Skeletal muscle cell (primary cell): Measurements from ENCODE around the gene SEBOX.
"Not testable (repeated sequence)": the region's sequence is repeated elsewhere in the genome, so short reads cannot be mapped to it uniquely, and the experiment has no call there.

ENCODE experiments used
- DNase-seq: peaks from one replicate; pipeline ENCODE4 v3.0.0-alpha.2; 2010; ENCODE audit warnings: low read depth
- H3K4me3 ChIP-seq: 2 replicates; pipeline ENCODE4 v1.5.1; 2011; ENCODE audit warnings: low read depth, mild to moderate bottlenecking, control low read depth, low read length, moderate library complexity

The SEBOX gene

GRCh38 chr17:28344435-28344901 lies 20.5 kb downstream of the SEBOX start:
- H3K4me3 ChIP-seq: no peak overlapping the region
- DNase-seq: no peak

DNA sequence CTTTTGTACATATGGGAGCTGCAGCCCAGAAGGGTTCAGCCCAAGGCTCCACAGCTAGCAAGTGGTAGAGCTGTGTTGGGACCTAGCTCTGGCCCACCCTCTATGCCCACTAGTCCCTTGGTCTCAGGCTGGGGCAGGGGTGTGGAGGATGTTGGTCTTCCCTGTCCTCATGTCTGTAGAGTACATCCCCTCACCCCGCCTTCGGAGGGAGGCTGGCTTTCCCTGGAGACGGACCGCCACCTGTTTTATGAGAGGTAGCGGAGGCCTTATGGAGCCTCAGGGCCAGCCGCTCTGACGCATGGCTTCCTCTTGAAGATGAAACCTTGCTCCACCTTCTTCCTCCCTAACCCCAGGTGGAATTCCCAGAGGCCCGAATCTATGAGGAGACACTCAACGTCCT lies 21.0 kb downstream of the SEBOX start:
- DNase-seq: no peak
- no peak overlapping the region for H3K4me3 ChIP-seq

- H3K4me3 ChIP-seq: no peak overlapping the region
- DNase-seq: no peak
Observed at GRCh38 chr17:28343491-28343932, 21.5 kb downstream of the SEBOX start.

- DNase-seq: no peak
- H3K4me3 ChIP-seq: no peak overlapping the region
Observed at GRCh38 chr17:28342313-28342712, 22.7 kb downstream of the SEBOX start.

DNA sequence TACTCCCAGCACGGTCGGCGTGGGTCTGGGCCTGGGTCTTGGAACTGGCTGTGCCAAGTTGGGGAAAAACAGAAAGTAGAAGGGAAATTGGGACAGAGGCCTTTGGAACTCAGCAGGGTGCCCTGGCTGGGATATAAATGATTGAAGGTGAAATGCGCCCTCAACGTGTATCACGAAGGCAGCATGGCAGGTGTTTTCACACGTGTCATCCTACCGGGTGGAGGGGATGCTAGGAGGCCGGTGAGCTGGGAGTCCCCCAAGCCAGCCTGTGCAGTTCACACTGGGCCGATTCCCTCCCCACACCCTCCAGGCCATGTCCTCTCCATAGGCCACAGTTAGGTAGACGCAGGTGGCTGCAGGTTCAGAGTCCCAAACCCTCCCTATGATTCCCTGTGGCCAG lies 23.5 kb downstream of the SEBOX start:
- no peak for DNase-seq
- H3K4me3 ChIP-seq: no peak overlapping the region

DNA sequence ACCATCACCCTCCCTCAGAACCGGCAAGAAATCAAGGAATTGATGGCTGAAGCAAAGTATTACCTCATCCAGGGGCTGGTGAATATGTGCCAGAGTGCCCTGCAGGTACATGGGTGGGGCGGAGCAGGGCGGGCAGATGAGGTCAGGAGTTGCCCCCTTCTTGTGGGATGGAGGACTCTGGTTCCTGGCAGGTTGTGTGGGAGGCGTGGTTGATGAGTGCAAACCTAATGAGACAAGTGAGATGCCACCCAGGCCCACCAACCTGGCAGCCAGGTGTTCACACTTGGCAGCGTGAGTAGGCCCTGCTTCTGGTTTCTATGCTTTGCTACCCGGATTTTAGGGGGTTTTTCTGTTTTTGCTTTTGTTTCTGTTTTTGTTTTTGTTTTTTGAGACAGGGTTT lies 24.6 kb downstream of the SEBOX start:
- no peak overlapping the region for H3K4me3 ChIP-seq
- DNase-seq: no peak

GRCh38 chr17:28339431-28339830 lies 25.6 kb downstream of the SEBOX start:
- H3K4me3 ChIP-seq: no peak overlapping the region
- no peak for DNase-seq

DNA sequence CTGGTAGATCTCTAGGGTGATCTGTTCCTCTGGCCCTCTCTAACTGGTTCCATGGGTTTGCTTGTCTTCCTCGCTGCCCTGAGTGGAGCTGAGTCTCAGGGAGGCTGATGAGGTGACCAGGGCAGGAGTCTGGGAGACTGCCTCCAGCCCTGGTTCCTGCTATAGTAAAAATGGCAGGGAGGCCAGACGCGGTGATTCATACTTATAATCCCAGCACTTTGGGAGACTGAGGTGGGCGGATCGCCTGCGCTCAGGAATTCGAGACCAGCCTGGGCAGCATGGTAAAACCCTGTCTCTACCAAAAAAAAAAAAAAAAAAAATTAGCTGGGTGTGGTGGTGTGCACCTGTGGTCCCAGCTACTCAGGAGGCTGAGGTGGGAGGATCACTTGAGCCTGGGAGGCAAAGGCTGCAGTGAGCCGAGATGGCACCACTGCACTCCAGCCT lies 26.2 kb downstream of the SEBOX start:
- DNase-seq, H3K4me3 ChIP-seq: not testable (repeated sequence)

GRCh38 chr17:28338056-28338768 lies 26.8 kb downstream of the SEBOX start:
- no peak overlapping the region for H3K4me3 ChIP-seq
- DNase-seq: no peak

- peak overlapping the region; percentile 96 for H3K4me3 ChIP-seq
- DNase-seq: peak; percentile 60
Observed at GRCh38 chr17:28335959-28336871, 28.8 kb downstream of the SEBOX start.

DNA sequence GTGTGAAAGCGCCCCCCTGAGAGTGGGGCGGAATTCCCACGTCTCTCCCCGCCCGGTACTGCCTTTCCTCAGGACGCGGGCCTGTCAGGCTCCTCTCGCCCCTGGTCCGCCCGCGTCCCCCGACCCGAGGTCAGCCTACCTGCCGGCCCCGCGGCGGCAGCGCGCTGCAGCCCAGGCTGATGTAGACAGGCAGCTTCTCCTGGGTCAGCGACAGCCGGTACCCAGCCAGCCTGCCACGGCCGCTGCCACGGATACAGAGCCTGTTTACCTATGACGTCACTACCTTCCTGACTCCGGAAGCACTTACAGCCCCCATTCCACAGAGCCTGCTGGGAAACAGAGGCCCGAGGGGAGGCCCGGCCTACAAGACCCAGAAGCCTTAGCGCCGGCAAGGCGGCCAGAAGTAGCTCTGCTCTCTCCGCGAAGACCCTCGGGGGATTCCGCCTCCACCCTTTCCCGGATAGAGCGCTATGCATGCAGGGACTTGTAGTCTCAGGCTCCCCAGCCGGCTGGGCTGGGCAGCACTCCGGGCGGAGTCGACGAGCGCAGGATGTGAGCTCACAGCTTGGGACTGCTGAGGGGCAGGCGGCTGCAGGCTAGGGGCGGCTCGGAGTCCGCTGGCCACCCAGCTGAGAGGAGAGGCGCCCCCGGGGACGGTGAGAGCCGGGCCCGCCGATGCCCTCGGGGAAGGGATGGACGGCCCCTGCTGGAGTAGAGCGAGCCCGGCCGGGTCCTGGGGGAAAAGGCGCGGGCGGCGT lies 29.6 kb downstream of the SEBOX start, which contains the start of the genes IFT20 and TNFAIP1:
Gene IFT20 (minus strand): TSS at position 272 of the 758 bp plus-strand sequence. CDS start 3,487 bp downstream, outside the sequence.
Gene TNFAIP1 (plus strand): TSS at position 561 of the 758 bp plus-strand sequence. CDS start 3,761 bp downstream, outside the sequence.
- DNase-seq: peak; percentile 100

GRCh38 chr17:28334666-28335200 lies 30.3 kb downstream of the SEBOX start:
- H3K4me3 ChIP-seq: peak overlapping the region; percentile 96
- DNase-seq: peak; percentile 41

More for the DNA sequence above, 29.6 kb downstream of the SEBOX start, which contains the start of the genes IFT20 and TNFAIP1:
- peak within 1 kb of the TSS; percentile 96 for H3K4me3 ChIP-seq

- no peak for DNase-seq
- peak overlapping the region; percentile 96 for H3K4me3 ChIP-seq
Observed at GRCh38 chr17:28334171-28334570, 30.8 kb downstream of the SEBOX start.

DNA sequence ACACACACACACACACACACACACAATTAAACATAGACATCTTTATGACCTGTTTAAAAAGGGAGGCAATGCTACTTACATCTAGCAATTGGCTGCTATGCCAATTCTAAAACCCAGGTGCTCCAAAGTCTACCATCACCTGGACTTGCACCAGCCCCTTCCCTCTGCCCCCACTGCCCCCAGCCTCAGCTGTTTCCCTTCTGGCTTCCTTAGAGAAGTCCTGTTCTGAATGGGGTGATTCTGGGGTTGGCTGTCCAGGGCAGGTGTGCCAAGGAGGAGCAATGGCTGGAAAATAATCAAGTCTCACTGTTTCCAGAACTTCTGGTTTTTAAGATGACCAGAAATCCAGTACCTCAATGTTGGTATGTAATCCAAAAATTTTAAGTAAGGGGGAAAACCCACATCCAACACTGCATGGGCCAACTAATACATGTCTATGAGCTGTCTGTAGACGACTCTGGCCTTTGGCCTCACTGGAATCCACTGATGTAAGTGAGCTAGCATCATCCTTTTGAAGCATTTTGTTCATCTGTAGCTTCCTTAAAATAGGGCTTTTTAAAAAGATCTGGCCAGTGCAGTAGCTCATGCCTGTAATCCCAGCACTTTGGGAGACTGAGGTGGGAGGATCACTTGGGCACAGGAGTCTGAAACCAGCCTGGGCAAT lies 31.8 kb downstream of the SEBOX start:
- no peak for DNase-seq
- H3K4me3 ChIP-seq: no peak overlapping the region

DNA sequence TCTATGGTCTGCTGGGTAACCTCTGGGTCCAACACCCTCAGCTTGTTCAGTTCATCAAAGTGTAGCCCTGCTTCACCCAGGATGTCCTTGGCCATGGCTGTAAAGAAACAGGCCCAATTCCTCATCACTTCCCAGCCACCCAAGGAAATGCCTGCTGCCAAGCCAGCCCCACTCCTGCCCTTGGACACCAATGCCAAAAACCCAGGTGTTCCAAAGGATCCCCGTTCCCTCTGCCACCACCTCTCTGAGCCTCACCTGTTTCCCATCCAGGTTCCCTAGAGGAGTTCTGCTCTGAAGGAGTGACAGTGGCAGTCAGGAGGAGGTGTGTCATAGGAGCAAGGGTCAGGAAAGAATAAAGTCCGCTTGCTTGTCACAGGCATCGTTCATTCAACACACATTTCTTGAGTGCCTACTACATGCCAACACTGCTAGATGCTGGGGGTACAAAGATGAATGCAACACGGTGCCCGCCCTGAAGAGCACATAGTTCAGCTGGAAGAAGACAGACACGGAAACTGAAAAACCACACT lies 33.0 kb downstream of the SEBOX start:
- H3K4me3 ChIP-seq: no peak overlapping the region
- no peak for DNase-seq

GRCh38 chr17:28330671-28331070 lies 34.3 kb downstream of the SEBOX start:
- no peak for DNase-seq
- no peak overlapping the region for H3K4me3 ChIP-seq

DNA sequence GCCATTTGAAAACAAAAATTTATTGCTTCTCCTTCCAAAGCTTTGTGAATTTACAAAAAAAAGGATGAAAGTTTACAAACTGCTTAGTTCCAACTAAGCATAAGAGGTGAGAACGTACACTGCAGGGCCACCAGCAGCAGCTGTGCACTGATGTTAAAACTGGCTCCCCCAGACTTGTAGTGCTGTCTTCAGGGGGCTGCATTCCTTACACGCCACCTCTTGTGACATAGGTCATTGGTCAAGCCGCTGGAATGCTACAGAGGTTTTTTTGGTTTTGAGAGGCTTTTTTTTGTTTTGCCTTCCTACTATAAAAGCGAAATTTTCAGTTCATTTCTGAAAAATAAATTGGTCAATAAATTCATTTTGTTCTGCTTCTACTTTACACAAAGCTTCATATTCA lies 36.7 kb downstream of the SEBOX start:
- no peak overlapping the region for H3K4me3 ChIP-seq
- DNase-seq: no peak

DNA sequence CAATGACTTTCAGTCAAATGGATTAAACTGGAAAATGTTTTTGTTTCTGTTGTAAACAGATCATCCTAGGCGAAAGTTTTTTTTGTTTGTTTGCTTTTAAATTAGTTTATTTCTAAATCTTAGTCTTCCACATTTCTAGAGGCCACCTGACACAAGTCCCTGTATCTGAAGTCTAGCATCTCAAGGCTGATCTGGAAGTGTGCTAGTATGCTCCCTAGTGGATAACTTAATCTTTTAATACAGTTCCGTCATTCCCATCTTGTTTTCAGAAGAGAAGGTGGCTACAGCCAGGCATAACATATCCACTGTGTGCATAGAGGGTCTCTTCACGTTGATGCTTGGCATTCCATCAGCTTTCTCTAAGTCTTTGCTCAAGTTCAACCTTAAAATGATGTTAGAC lies 37.3 kb downstream of the SEBOX start:
- H3K4me3 ChIP-seq: no peak overlapping the region
- no peak for DNase-seq
